ENCODE results near the gene ACOXL. TPM values are rescaled to one million over a fixed set of nuclear protein-coding genes. Genes with fewer than 3 reads are reported as not detected.
"Not testable (repeated sequence)": the region's sequence is repeated elsewhere in the genome, so short reads cannot be mapped to it uniquely, and the experiment has no call there.

ACOXL gene
- total and polyA plus RNA-seq, 9 donors = 0.17 to 0.31 (median 0.23) TPM; not detected in 4

DNA sequence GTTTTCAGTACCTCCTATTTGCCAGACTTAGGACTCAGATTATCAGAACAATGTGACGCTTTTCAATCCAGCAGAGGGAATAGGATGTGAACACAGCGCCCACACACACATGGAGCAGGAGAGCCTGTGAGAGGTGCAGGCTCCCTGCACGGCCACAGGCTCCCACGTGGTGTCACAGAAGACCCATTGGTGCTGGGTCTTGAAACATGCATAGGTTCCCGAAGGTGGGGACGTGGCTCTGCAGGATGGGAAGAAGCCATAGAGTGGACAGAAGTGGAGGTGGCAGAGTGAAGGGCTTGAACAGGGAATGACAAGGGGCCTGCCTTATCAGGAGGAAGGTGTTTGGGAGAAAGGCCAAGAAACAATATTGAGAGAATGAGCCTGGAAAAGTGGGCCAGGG is 309.9 kb downstream of the ACOXL start:
- 88 to 92% (median 89%) methylated on average over 6 of the region's 6 CpGs for whole genome bisulfite sequencing, 3 donors
- no peak for DNase-seq
- H3K36me3 ChIP-seq = no peaks in the 10 kb centered on the region
- H3K9me3 ChIP-seq = no peaks in the 10 kb centered on the region
- H3K4me3 ChIP-seq = no peak overlapping the region
- H3K27ac ChIP-seq = no peak overlapping the region
- no peaks in the 10 kb centered on the region for H3K4me1 ChIP-seq (ENCODE audit: insufficient read depth)
- TF ChIP-seq POLR2A (IDR thresholded peaks at IDR 0.05) (no peak), CTCF (IDR thresholded peaks at IDR 0.05) (no peak), EP300 (IDR thresholded peaks at IDR 0.05) (no peak)
- intact Hi-C loops (cut with DNase I) = no loop called here
- H3K27me3 ChIP-seq = no peaks in the 10 kb centered on the region

DNA sequence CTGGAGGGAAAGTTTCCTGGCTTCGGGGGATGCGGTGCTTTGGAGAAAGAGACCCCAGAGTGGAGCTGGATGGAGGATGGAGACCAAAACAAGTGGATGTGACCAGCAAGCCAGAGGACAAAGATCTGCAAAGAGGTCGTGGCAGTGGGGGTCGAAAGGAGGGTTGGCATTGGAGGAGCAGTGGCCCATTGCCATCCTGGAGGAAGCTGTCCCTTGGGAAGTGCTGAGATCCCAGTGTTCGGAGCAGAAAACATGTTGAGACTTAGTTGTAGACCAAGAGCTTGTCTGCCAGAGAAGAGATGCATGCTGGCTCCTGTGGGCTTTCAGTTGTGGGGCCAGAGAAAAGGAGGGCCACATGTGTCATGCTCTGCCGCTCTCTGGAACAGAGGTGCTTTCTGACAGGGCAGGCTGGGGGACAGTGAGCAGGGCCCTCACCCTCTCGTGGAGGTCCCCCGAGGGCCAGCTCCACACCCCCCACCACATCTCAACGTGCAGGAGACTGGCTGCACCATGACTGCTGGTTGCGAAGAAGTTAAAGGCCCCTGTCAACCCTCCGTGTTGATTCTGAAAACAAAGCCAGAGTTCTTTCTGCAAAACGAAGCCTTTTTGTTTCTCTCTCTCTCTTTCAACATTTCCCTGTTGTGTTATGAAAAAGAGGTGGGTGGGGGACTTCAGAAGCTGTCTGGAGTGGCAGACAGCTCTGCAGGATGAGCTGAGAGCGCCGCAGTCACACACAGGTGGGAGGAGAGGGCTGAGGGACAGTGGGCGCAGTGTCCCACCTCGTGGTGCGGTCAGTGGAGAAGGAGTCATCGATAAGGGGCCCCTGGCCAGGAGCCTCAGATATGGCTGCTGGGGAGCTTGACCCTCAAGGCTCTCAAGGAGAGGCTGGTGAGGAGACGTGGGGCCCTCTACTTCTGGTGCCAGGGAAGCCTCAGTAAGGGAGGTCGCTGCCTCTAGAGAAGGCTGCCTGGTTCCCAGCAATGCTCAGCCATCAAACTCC is 310.7 kb downstream of the ACOXL start:
- H3K27ac ChIP-seq = no peak overlapping the region

DNA sequence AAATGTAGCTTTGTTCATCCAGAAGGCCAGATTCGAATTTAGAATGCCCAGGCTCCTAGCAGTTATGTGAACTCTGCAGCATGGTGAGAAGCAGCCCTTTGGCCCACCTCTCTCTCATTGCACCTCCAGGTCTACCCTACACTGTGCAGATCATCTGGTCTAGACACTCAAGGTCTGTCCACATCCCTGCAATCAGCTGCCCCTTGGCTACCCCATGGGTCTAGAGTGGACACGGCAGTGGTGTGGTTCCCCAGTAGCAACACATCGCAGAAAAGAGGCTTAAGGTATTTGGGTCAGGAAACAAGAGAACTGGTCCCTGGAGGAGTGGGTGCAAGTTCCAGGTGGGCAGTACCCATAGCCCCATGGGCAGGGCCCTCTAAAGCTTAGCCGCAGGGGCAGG is 311.7 kb downstream of the ACOXL start:
- TF ChIP-seq POLR2A (IDR thresholded peaks at IDR 0.05) (no peak), EP300 (IDR thresholded peaks at IDR 0.05) (no peak), CTCF (IDR thresholded peaks at IDR 0.05) (no peak)
- Histone ChIP-seq H3K4me1 (ENCODE audit: insufficient read depth) (no peaks in the 10 kb centered on the region), H3K9me3 (no peaks in the 10 kb centered on the region), H3K27me3 (no peaks in the 10 kb centered on the region), H3K4me3 (no peak overlapping the region), H3K36me3 (no peaks in the 10 kb centered on the region), H3K27ac (no peak overlapping the region)
- intact Hi-C loops (cut with DNase I) = no loop called here
- 74 to 98% (median 77%) methylated on average over 4 of the region's 4 CpGs for WGBS, 3 donors
- no peak for DNase-seq

More for the DNA sequence above, 310.7 kb downstream of the ACOXL start:
- TF ChIP-seq EP300 (IDR thresholded peaks at IDR 0.05) (no peak), POLR2A (IDR thresholded peaks at IDR 0.05) (no peak), CTCF (IDR thresholded peaks at IDR 0.05) (no peak)
- no peaks in the 10 kb centered on the region for H3K36me3 ChIP-seq
- no peak for DNase-seq
- intact Hi-C loops (cut with DNase I) = no loop called here
- H3K4me1 ChIP-seq (ENCODE audit: insufficient read depth) = no peaks in the 10 kb centered on the region
- no peaks in the 10 kb centered on the region for H3K9me3 ChIP-seq
- 74 to 82% (median 80%) methylated on average over 20 of the region's 20 CpGs for WGBS, 3 donors
- H3K4me3 ChIP-seq = no peak overlapping the region
- no peaks in the 10 kb centered on the region for H3K27me3 ChIP-seq

GRCh38 chr2:111045236-111045635 is 312.9 kb downstream of the ACOXL start:
- H3K27ac ChIP-seq; intact Hi-C loops (cut with DNase I); DNase-seq; H3K36me3 ChIP-seq; H3K4me3 ChIP-seq; H3K4me1 ChIP-seq (ENCODE audit: insufficient read depth); H3K27me3 ChIP-seq; H3K9me3 ChIP-seq: not testable (repeated sequence)
- WGBS, 3 donors = 92 to 95% (median 94%) methylated on average over 6 of the region's 6 CpGs

All from ovary (tissue), 9 donors.